Activated CD4-positive, alpha-beta memory T cell treated with anti-CD3 and anti-CD28 coated beads, Interleukin-2, amount 10 ng/mL, durations not matched to agents 7 days and 5 days (primary cell): Measurements from ENCODE around the gene CXCL5. TPM values are rescaled to one million over a fixed set of nuclear protein-coding genes. Genes with fewer than 3 reads are reported as not detected.

Source experiments
- CTCF ChIA-PET: fragments of 350-600 bp; sonication (Branson Sonifier 250); formaldehyde crosslinking; loops from one replicate; lab custom pipeline; 2021; ENCODE audit warnings: antibody characterized with exemption, inconsistent platforms; lab: Charles Lee
- POLR2A ChIA-PET: fragments of 350-600 bp; sonication (Branson Sonifier 250); formaldehyde crosslinking; loops from one replicate; lab custom pipeline; 2021; ENCODE audit warnings: antibody characterized with exemption; lab: Charles Lee
- DNase-seq: peaks from one replicate; pipeline ENCODE4 v3.0.0-alpha.2; 2020
- H3K27ac Mint-ChIP-seq: one replicate; pipeline ENCODE4 v1.8.0; 2021; ENCODE audit warnings: mild to moderate bottlenecking, mixed read lengths
- H3K27me3 Mint-ChIP-seq: one replicate; pipeline ENCODE4 v1.8.0; 2021; ENCODE audit warnings: mixed read lengths
- H3K36me3 Mint-ChIP-seq: one replicate; pipeline ENCODE4 v1.8.0; 2021; ENCODE audit warnings: low read depth, mixed read lengths
- H3K4me1 Mint-ChIP-seq: one replicate; pipeline ENCODE4 v1.8.0; 2021; ENCODE audit warnings: mixed read lengths
- H3K4me3 Mint-ChIP-seq: one replicate; pipeline ENCODE4 v1.8.0; 2021; ENCODE audit warnings: mild to moderate bottlenecking, mixed read lengths
- H3K9me3 Mint-ChIP-seq: one replicate; pipeline ENCODE4 v1.8.0; 2021; ENCODE audit warnings: mixed read lengths
- total RNA-seq, 2 experiments: library from RNA; stranded (reverse); gene quantifications; one replicate each; pipeline ENCODE4 v1.2.3, GENCODE V29; 2021

CXCL5 gene
- not detected for total RNA-seq

DNA sequence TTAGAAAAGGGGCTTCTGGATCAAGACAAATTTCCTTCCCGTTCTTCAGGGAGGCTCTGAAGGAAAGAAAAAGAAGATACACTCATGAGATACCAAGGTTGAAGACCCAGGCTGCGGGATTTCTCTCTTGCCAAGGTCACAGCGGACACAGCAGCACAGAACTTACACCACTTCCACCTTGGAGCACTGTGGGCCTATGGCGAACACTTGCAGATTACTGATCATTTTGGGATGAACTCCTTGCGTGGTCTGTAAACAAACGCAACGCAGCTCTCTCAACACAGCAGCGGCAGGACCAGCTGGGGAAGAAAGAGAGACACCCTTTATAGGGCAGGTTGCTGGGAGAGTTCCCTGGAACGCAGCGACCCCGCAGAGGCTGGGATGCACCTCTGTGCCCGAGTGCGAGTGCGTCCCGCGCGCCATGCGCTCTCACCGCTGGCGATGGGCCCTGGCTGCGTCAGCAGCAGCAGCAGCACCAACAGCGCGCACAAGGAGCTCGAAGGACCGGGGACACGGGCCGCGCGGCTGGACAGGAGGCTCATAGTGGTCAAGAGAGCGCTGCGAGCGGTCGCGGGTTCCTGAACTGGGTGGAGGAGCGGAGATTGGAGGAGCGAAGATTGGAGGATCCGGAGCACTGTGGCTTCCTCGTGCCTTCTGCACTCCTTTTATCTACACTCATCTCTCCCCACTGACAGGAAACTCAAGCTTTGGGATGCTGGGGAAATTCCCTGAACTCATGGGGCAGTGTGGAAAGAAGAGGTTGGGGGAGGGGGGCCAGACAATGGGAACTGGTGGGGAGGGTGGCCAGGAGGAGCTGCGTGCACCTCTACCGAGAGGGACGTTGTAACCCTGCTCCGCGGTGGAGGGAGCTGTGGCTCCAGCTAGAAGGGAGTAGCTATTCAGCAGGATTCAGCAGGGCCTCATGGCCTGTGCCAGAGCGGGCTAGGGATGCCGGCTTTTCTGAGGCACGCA lies at the start of gene CXCL5:
CXCL5 (minus strand) TSS at position 638 of the 972 bp plus-strand sequence; CDS start at position 542, 96 bp downstream.
- H3K4me1 Mint-ChIP-seq: no peaks in the 10 kb centered on the region
- POLR2A ChIA-PET: no interaction called here
- no peaks in the 10 kb centered on the region for H3K36me3 Mint-ChIP-seq
- H3K27ac Mint-ChIP-seq: no peak within 1 kb of the TSS
- H3K27me3 Mint-ChIP-seq: peaks cover 24% of the 10 kb centered on the region
- no peak for DNase-seq
- H3K9me3 Mint-ChIP-seq: no peaks in the 10 kb centered on the region
- no peak within 1 kb of the TSS for H3K4me3 Mint-ChIP-seq
- CTCF ChIA-PET: no interaction called here

DNA sequence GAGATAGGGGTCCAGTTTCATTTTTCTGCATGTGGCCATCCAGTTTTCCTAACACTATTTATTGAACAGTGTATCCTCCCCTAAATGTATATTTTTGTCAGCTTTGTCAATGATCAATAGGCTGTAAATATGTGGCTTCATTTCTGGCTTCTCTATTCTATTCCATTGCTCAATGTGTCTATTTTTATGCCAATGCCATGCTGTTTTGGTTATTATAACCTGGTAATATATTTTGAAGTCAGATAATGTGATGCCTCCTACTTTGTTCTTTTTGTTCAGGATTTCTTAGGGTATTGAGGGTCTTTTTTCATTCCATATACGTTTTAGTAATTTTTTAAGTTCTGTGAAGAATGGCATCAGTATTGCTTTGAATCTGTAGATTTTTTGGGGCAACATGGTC lies 48.7 kb upstream of the CXCL5 start:
- no peak overlapping the region for H3K4me3 Mint-ChIP-seq
- H3K4me1 Mint-ChIP-seq: no peaks in the 10 kb centered on the region
- POLR2A ChIA-PET: no interaction called here
- H3K9me3 Mint-ChIP-seq: no peaks in the 10 kb centered on the region
- CTCF ChIA-PET: no interaction called here
- H3K27me3 Mint-ChIP-seq: no peaks in the 10 kb centered on the region
- H3K36me3 Mint-ChIP-seq: no peaks in the 10 kb centered on the region
- no peak for DNase-seq
- H3K27ac Mint-ChIP-seq: no peak overlapping the region

DNA sequence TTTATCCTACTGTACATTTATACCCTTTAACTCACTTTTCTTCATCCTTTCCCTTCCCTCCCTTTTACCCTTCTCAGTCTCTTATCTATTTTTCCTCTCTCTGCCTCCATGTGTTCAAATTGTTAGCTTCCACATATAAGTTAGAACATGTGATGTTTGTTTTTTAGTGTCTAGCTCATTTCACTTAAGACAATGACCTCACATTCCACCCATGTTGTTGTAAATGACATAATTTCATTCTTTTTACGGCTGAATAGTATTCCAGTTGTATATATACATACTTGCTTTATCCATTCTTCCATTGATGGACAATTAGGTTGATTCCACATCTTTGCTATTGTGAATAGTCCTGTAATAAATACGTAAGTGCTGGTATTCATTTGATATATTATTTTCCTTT lies 47.3 kb upstream of the CXCL5 start:
- Mint-ChIP-seq H3K9me3 (no peaks in the 10 kb centered on the region), H3K27ac (no peak overlapping the region), H3K36me3 (no peaks in the 10 kb centered on the region), H3K4me1 (no peaks in the 10 kb centered on the region), H3K4me3 (no peak overlapping the region), H3K27me3 (peaks cover 2% of the 10 kb centered on the region)
- POLR2A ChIA-PET: no interaction called here
- CTCF ChIA-PET: no interaction called here
- no peak for DNase-seq

DNA sequence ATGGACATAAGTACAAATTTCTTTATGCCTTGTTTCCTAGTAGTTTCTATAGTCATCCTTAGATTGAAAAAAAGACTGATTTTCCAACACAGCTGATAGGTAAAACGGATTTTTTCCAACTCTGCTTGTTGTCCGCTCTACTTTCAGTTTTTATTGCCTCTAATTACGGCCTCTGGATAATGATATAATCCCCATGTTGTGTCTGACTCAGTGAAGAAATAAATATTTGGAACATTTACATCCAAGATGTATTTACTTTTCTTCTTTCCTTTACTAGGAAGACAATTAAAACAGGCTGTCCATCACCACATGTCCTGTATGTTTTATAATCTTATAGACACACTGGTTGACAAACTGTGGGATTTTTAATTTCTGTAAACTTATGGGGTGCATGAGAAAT lies 46.8 kb upstream of the CXCL5 start:
- no peak overlapping the region for H3K27ac Mint-ChIP-seq
- peaks cover 5% of the 10 kb centered on the region for H3K27me3 Mint-ChIP-seq
- no peak for DNase-seq
- ChIA-PET POLR2A (no interaction called here), CTCF (no interaction called here)
- H3K4me1 Mint-ChIP-seq: no peaks in the 10 kb centered on the region
- H3K9me3 Mint-ChIP-seq: no peaks in the 10 kb centered on the region
- no peak overlapping the region for H3K4me3 Mint-ChIP-seq
- no peaks in the 10 kb centered on the region for H3K36me3 Mint-ChIP-seq

DNA sequence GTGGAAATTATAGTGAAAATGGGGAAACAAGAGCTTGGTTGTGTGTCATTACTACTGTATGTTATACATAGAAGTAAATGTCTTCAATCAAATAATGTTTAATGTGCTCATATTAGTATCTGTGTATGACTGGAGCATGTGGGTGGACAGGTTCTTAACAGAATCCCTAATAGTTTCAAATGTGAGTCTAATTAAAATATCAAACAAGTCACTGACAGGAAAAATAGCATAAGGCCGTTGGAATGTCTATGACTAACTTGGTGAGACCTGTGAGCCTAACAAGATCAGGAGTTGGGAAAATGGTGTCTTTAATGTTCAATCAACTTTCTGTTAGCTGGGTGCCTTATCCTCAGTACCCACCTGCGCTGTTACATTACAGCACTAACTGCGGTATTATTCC lies 46.2 kb upstream of the CXCL5 start:
- POLR2A ChIA-PET: no interaction called here
- H3K36me3 Mint-ChIP-seq: no peaks in the 10 kb centered on the region
- no peaks in the 10 kb centered on the region for H3K4me1 Mint-ChIP-seq
- no peak overlapping the region for H3K27ac Mint-ChIP-seq
- no peak for DNase-seq
- CTCF ChIA-PET: interaction anchor here (0.6 kb wide), 1 partner anchor 30 kb away, joined by 4 read pairs; no protein-coding TSS in a partner anchor
- H3K4me3 Mint-ChIP-seq: no peak overlapping the region
- H3K27me3 Mint-ChIP-seq: peaks cover 10% of the 10 kb centered on the region
- H3K9me3 Mint-ChIP-seq: no peaks in the 10 kb centered on the region

DNA sequence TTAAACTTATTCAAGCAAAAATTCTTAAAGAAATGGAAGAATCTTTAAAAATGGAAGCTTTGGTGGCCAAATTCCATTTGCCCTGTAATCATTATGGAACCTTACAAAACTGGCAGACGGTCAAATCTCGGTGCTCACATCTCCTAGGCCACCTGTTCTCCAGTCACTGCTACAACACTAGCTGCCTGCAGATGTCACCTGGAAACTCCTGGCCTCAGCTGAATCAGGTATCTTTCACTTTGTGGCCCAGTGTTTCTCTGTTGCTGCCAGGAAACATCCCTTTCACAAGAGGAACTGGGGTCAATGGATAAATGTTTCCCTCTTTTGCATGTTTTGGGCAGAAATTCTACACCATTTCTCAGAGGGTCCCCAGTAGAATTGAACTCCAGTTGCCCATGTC lies 44.2 kb upstream of the CXCL5 start:
- Mint-ChIP-seq H3K4me1 (peaks cover 5% of the 10 kb centered on the region), H3K27ac (no peak overlapping the region), H3K27me3 (peaks cover 24% of the 10 kb centered on the region), H3K9me3 (no peaks in the 10 kb centered on the region), H3K36me3 (peaks cover 2% of the 10 kb centered on the region), H3K4me3 (no peak overlapping the region)
- no peak for DNase-seq
- POLR2A ChIA-PET: no interaction called here
- CTCF ChIA-PET: no interaction called here

DNA sequence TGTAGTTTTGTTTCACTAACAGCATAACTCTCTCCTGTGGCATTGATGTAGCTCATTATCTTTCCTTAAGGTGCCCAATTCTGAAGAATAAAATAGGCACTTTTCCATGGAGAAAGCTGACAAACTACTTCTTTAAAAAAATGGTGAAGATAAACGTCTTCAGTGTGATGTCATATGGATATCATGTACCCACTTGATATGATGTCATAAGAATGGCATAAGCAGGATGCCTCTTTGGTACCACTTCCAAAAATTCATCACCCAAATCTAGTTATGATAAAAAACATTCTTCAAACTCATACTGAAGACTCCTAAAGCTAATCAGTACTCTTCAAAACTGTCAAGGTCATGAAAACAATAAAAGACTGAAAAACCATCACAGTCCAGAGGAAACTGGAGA lies 42.9 kb upstream of the CXCL5 start:
- no peak overlapping the region for H3K4me3 Mint-ChIP-seq
- H3K36me3 Mint-ChIP-seq: peaks cover 4% of the 10 kb centered on the region
- POLR2A ChIA-PET: no interaction called here
- no peak overlapping the region for H3K27ac Mint-ChIP-seq
- CTCF ChIA-PET: no interaction called here
- peaks cover 31% of the 10 kb centered on the region for H3K27me3 Mint-ChIP-seq
- H3K4me1 Mint-ChIP-seq: peaks cover 5% of the 10 kb centered on the region
- no peak for DNase-seq
- H3K9me3 Mint-ChIP-seq: no peaks in the 10 kb centered on the region

DNA sequence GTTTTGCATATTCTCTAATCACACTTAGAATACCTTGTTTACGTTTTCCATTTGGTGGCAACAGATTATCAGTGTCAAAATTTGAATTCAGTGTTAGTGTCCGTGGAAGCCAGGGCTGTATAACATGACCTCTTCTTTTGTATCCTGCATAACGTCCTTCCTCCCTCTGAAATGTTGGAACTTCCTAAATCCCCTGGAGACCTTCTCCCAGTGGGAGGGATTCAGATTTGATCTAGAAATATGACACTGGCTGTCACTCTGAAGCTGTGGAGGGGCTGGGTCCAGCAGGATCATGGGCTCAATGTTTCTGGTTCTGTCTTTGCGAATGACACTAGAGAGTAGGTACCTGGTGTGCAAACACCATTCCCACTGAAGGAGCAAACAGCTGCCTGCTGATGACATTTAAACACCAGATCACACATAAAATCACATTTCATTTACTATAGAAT lies 40.9 kb upstream of the CXCL5 start:
- ChIA-PET CTCF (no interaction called here), POLR2A (no interaction called here)
- Mint-ChIP-seq H3K9me3 (no peaks in the 10 kb centered on the region), H3K27me3 (peaks cover 40% of the 10 kb centered on the region), H3K4me1 (peaks cover 5% of the 10 kb centered on the region), H3K4me3 (peak overlapping the region; percentile 47), H3K36me3 (peaks cover 4% of the 10 kb centered on the region), H3K27ac (no peak overlapping the region)
- no peak for DNase-seq

DNA sequence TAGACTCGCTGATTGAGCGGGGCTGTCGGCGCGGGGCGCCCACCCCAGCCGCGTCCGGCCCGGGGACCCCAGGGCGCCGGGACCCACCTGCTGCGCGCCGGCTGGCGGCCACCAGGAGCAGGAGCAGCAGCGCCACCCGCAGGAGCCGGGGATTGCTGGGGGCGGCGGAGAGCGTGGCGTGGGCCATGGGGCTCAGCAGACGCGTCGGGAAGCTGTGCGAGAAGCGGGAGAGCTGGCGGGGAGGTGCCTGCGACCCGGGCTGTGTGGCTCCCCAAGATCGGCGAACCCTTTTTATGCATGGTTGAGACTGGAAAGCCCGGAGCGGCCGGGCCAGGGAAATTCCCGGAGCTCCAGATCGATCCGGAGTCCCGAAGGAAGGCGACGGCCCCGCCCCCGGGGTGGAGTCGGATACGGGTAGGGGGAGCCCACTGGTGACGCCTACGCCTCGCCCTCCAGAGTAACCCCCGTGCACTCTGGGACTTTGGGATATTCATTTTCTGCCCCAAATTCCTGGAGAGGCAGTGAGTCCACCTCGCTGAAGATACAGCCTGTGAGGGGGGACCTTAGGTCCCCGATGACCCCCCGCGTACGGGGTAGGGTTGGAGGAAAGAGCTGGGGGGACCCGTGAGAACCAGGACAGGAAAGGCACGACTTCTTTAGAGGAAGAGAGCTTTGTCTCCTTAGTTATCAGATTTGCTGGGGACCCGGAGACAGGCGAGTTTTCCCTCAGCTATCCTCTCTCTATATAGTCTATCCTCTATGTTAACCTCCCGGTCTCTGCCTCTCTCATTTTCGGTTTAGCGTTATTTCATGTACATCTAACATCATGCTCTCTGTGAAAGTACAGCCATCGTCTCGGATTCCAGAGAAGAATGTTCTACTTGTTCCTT lies 40.2 kb upstream of the CXCL5 start, which contains the start of gene CXCL3:
CXCL3 (minus strand) TSS at position 265 of the 890 bp plus-strand sequence; CDS start at position 187, 78 bp downstream.
- peaks cover 4% of the 10 kb centered on the region for H3K36me3 Mint-ChIP-seq
- peaks cover 5% of the 10 kb centered on the region for H3K4me1 Mint-ChIP-seq
- H3K27me3 Mint-ChIP-seq: peaks cover 40% of the 10 kb centered on the region
- DNase-seq: no peak
- no peak within 1 kb of the TSS for H3K27ac Mint-ChIP-seq
- H3K9me3 Mint-ChIP-seq: no peaks in the 10 kb centered on the region
- POLR2A ChIA-PET: no interaction called here
- CTCF ChIA-PET: no interaction called here
- H3K4me3 Mint-ChIP-seq: peak within 1 kb of the TSS; percentile 47

DNA sequence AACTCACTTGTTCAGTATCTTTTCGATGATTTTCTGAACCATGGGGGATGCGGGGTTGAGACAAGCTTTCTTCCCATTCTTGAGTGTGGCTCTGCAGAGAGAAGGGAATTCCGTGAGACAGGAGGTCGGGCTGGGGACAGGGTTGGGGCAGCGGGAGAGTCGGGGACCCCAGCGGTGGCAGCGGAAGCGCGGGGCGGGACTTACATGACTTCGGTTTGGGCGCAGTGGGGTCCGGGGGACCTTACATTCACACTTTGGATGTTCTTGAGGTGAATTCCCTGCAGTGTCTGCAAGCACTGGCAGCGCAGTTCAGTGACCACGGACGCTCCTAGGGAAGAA lies 39.6 kb upstream of the CXCL5 start:
- ChIA-PET POLR2A (no interaction called here), CTCF (no interaction called here)
- peaks cover 4% of the 10 kb centered on the region for H3K36me3 Mint-ChIP-seq
- peaks cover 5% of the 10 kb centered on the region for H3K4me1 Mint-ChIP-seq
- no peak overlapping the region for H3K27ac Mint-ChIP-seq
- no peaks in the 10 kb centered on the region for H3K9me3 Mint-ChIP-seq
- DNase-seq: no peak
- H3K27me3 Mint-ChIP-seq: peaks cover 40% of the 10 kb centered on the region
- peak overlapping the region; percentile 36 for H3K4me3 Mint-ChIP-seq

DNA sequence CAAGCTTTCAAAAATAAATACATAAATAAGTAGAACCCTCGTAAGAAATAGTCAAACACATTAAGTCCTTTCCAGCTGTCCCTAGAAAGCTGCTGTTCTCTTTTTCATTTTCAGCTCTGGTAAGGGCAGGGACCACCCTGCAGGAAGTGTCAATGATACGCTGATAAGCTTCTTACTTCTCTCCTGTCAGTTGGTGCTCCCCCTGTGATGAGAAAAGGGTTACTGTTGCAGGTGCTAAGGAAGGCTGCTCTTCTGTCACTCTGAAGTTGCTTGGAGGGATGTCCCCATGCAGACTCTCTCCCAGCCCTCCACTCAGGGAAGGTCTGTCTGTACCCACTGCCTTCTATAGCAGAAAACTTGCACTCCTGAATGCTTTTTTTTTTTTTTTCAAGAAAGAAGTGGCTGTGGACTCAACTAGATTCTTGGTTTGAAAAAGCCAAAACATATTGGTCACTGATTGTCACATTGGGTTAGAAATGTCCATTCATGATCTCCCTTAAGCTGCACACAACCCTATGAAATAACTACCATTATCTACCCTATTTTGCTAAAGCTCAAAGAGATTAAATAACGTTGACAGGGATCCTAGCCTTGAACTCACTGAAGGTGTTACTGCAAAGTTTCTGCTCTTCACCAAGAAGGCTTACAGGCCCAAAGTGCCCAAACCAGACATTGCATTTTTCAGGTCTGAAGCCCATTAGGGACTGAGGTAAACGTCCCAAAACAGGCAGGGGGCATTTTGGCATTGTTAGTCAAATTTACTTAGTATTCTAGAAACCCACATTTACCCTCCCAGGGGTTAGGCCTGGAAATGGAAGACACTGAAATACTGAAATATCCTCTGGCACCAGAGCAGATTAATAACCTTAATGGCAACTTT lies 38.8 kb upstream of the CXCL5 start:
- ChIA-PET POLR2A (no interaction called here), CTCF (no interaction called here)
- DNase-seq: no peak
- H3K27ac Mint-ChIP-seq: no peak overlapping the region
- no peaks in the 10 kb centered on the region for H3K9me3 Mint-ChIP-seq
- H3K4me3 Mint-ChIP-seq: peak overlapping the region; percentile 22
- H3K36me3 Mint-ChIP-seq: peaks cover 4% of the 10 kb centered on the region
- peaks cover 5% of the 10 kb centered on the region for H3K4me1 Mint-ChIP-seq
- H3K27me3 Mint-ChIP-seq: peaks cover 40% of the 10 kb centered on the region

DNA sequence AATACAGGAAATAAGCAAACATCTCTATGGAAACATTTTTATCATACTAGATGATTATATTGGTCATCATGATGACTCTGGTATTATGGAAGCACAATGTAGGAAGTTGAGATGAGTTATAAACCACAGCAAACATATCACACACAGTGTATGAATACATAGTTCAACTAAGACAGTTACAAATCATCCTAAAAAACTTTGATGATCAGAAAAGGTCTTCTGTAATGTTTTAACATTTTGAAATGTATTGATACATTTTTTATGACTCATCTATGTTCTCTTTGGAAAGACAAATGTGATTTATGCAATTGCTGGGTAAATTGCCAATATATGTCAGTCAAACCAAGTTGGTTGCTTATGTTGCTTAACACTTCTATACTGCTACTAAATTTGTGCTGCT lies 35.3 kb upstream of the CXCL5 start:
- no peak overlapping the region for H3K4me3 Mint-ChIP-seq
- POLR2A ChIA-PET: no interaction called here
- peaks cover 2% of the 10 kb centered on the region for H3K4me1 Mint-ChIP-seq
- CTCF ChIA-PET: no interaction called here
- peaks cover 4% of the 10 kb centered on the region for H3K36me3 Mint-ChIP-seq
- H3K9me3 Mint-ChIP-seq: no peaks in the 10 kb centered on the region
- no peak for DNase-seq
- no peak overlapping the region for H3K27ac Mint-ChIP-seq
- peaks cover 21% of the 10 kb centered on the region for H3K27me3 Mint-ChIP-seq
